Jurkat, Clone E6-1 (cell line): ENCODE data around the gene SLC8A1. TPM values are rescaled to one million over a fixed set of nuclear protein-coding genes. Genes with fewer than 3 reads are reported as not detected.

Experiments
- DNase-seq: peaks from one replicate; pipeline ENCODE4 v3.0.0-alpha.2; 2011; ENCODE audit warnings: low read depth, low spot score
- H3K4me3 ChIP-seq: 2 replicates; pipeline ENCODE4 v1.5.1; 2011; ENCODE audit warnings: mild to moderate bottlenecking, low read length, control low read depth, moderate library complexity
- polyA plus RNA-seq: library from polyadenylated mRNA; unstranded; fragments of >200 nt; gene quantifications from one replicate; pipeline ENCODE4 v1.2.1, GENCODE V29; 2012; ENCODE audit warnings: missing spikeins; ENCODE audit not compliant: insufficient read length, insufficient read depth

Gene SLC8A1
- polyA plus RNA-seq: not detected

DNA sequence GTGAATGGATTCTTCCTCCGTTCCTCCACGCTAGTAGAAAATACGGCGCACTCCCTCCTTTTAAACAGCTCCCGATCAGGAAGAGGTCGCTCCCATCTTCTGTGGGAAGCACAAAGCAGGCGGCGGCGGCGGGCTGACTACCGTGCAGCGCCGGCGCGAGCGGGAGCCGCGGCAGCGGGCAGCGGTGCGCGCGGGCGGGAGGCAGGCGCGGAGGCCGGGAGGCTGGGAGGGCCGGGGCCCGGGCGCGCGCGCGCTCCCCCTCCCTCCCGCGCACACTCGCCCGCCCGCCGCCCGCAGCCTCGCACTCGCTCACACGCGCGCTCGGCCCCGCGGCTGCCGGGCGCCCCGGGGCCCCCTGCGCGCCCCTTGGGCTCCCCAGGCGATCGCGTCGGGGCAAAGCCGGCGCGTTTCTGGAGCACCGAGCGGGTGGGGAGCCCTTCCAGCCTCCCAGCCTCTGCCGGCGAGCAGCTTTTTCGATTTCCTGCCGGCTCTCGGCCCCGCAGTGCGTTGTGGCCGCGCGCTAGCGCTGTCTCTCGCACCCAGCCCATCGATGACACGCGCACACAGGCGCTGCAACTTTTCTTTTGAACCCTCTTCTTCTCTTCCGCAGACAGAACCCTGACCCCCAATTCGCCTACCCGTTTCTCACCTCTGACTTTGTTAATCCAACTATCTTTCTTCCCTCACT, at the start of gene SLC8A1:
Gene SLC8A1, minus strand, starts transcription at position 173 of the 688 bp plus-strand sequence.
- DNase-seq: no peak
- H3K4me3 ChIP-seq: no peak within 1 kb of the TSS

DNA sequence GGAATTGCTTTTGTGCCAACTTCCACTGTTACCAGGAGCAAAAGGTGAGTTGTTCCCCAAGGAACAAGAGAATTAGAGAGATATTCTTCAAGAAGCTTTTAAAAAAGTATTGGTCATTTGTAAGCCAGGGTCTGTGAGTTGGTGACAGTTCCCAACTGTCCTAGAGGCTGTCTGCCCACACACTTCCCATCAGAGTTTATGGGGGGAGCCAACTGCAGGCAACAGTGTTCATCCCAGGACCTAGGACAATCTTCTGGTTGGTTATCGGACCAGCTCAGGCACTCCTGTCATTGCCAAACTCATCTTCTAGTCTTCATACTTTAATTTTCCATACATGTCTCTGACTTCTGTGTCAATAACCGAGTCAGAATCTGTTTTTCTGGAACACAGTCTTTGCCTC, 47.5 kb upstream of the SLC8A1 start:
- H3K4me3 ChIP-seq: no peak overlapping the region

DNA sequence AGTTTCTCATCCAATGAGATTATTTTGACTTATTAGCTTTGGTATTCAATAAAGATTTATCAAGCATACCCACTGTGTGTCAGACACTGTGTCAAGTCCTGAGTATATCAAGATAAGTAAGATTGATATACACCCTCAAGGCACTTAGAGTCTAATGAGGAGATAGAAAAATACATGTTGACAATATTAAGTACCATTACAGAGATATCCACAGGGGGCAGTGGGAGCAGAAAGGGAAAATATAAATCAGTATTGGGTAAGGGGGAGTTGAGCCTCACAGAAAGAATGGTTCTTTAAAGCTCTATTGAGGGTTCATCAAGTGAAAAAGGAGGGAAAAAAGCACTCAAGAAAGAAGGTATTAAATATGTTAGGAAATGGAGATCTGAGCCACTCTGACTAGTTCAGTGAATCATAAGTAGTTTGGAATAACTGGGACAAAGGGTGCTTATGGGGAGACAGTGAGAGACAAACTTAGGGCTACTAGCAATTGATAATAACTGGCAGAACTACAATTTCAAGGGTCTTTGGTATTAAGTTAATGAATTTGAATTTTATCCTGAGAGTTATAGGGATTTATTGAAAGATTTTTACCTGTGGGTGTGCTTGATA, 45.5 kb upstream of the SLC8A1 start:
- DNase-seq: no peak
- no peak overlapping the region for H3K4me3 ChIP-seq

More for the DNA sequence above, 47.5 kb upstream of the SLC8A1 start:
- no peak for DNase-seq

DNA sequence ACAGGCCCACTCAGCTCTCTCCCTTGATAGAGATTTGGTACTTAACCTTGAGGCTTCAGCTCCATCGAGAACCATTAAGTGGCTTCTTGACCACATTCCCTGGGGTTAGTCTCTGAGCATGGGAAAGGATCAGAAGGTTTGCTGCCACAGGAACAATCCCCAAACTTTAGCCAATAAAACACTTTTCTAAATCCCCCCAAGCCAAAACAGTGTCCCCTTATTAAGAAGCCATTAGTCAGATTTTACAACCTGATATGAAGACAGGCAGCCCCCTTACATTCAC, 37.7 kb upstream of the SLC8A1 start:
- no peak for DNase-seq
- no peak overlapping the region for H3K4me3 ChIP-seq

DNA sequence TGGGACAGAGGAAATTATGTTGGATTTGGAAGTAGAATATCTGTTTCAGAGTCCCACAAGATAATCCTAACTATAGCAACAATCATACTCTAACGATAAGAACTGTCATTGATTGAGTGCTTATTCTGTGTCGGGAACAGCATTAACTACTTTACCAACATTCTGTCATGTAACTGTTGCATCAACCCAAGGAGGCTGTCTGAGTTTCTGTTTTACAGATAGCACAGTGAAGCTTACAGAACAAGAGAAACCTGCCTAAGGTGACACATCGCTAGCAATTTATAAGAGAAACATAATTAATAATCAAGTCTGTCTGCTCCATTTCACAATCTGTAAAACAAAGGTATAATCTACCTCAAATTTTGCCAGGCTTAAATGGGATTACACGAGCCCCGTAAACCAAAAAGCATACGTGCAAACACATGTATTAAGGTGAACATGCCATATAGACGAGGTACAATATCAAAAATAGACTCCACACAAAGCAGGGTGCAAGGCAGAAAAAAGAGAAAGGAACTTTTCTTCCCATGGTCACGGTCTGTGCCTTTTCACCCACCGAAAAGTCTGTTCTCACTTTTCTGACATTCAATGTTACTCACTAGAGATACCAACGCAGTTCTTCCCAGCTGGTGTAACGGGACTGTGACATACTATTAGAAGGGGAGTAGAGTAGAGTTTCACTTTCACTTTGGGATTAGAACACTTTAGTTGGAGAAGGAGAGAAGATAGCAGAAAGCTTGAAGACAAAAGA, 37.2 kb upstream of the SLC8A1 start:
- no peak overlapping the region for H3K4me3 ChIP-seq
- no peak for DNase-seq

DNA sequence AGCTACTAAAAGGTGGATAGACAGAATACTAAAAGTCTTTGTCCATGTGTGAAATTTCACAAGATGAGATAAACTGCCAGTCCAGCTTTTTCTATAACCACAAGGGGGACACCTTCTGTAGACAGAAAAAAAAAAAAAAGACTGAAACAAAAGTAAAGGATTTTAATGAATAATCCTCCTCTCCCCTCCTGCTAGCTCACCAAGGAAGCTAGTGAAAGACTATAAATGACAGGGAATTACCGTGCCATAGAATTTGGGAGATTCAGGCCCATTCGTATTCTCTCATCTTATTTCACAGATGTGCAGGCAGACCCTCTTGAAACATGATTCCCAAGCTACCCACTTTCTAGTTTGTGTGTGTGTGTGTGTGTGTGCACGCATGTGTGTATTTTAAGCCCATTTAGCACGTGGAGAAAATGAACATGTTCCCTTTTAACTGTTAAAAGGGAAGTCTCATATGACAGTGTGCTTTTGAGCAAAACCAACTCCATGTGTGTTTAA, 36.3 kb upstream of the SLC8A1 start:
- no peak for DNase-seq
- no peak overlapping the region for H3K4me3 ChIP-seq

DNA sequence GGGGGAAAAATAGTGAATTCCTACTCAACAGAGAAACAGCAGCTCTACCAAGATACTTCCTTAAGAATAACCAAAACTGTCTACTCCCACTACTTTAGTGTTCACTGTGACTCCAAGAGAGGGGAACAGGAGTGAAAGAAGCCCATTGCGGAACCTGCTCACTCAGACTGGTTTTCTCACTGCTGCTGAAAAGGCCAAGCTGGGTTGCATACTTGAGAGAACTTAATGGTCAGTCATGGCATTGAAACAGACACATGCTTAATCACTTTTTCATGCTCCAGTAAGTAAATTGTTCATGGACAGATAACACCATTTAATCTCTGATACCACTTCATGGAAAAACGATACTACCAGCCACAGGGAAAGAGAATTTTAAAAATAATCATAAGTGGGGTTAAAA, 35.7 kb upstream of the SLC8A1 start:
- DNase-seq: no peak
- H3K4me3 ChIP-seq: no peak overlapping the region

DNA sequence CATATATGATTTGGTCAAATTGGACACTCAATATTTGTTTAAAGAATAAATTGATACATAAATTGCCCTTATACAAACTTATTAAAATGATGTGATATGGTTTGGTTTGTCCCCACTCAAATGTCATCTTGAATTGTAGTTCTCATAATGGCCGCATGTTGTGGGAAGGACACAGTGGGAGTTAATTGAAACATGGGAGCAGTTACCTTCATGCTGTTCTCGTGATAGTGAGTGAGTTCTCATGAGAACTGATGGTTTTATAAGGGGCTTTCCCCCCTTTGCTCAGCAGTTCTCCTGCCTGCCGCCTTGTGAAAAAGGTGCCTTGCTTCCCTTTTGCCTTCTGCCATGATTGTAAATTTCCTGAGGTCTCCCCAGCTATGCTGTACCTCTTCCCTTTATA, 34.0 kb upstream of the SLC8A1 start:
- DNase-seq: no peak

DNA sequence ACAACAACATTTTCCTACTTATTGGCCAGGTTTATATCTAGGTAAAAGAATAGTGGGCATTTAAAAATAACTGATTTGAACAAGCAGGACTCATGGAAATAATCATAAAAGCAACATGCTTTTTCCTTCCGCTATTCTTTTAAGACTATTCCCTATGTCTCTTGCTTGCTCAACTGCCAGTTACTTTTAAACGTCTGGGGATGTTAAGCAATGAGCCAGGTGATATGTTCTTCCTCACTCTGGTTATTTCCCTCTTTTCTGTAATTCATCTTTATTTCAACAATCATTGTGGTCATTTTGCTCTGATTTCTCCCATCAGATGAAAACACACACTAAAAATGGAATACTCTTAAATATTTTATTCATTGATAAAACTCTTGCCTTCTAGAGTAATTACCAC, 33.4 kb upstream of the SLC8A1 start:
- no peak overlapping the region for H3K4me3 ChIP-seq
- no peak for DNase-seq

More for the DNA sequence above, 34.0 kb upstream of the SLC8A1 start:
- H3K4me3 ChIP-seq: no peak overlapping the region

DNA sequence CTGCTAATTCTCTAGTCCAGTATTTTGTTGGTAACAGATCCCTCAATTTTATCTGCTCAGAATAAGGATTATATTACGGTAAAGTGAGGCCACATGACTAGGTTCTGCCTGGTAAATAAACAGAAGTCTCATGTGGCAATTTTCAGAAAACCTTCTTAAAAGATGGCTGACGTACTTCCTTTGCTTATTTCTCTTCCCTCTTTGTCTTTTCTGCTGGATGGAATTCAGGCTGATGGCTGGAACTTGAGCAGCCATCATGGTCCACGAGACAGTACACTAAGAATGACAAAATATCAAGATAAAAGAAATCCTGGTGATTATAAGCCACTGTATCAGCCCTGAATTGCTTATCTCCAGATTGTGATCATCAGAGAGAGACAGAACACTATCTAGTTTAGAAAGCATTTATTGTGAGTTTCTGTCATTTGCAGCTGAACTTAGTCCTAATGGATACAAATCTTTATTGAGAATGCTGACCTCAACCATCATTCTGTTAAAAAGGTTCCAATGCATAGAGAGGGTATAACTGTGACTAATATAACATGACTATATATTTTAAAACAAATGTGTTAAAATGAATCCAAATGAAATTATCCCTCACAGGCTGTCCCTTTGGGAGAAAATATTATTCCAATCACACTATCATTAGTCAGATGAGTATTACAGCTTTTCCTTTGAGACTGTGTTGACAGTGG, 31.8 kb upstream of the SLC8A1 start:
- H3K4me3 ChIP-seq: no peak overlapping the region
- no peak for DNase-seq

DNA sequence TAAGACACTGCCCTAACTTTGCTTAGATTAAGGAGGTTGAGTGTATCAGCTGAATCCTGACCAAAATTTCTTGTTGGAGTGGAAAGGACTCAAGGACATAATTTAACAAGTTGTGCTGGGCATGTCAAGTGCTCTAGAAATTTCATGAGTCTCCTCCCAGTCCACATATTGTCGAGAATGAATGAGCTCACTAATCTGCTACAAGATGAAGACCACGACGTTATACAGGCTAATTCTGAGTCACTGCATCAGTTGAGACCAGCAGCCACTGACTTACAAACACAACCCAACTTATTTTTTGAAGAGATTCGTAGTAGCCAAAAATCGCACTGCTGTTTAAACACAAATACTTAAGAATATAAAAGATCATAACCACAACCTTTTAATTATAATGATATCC, 28.7 kb upstream of the SLC8A1 start:
- DNase-seq: no peak
- H3K4me3 ChIP-seq: no peak overlapping the region

DNA sequence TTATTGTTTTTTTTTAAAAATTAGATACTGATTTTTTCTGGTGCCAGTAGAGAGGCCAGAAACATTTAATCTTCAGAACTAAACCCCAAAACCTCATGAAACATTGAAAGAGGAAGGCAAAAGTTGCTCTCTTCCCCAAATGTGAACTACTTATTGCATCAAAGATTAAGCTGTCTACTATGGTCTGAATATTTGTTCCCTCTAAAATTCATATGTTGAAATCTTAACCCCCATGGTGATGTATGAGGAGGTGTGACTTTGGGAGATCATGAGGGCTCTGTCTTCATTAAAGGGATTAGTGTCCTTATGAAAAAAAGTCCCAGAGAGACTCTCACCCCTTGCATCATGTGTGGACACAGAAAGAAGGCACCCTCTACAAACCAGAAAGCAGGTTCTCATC, 28.2 kb upstream of the SLC8A1 start:
- H3K4me3 ChIP-seq: no peak overlapping the region
- no peak for DNase-seq

DNA sequence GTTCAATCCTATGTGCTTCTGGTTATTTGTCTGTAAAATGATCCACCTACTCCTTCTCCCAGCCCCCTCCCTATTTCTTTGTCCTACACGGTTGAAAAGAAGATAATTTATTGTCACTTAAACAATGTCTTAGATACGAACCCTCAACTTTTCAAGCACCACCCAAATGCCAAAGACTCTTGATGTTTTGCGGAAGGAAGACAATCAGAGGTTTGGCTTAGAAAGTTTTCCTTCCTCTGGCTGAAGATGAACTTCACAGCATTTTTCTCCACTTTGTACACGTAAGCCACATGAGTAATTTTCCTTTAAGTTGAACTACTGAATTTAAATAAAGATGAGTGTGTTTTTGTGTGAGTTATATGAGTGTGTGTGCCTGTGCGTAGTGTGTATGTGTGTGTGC, 25.5 kb upstream of the SLC8A1 start:
- DNase-seq: no peak
- H3K4me3 ChIP-seq: no peak overlapping the region

DNA sequence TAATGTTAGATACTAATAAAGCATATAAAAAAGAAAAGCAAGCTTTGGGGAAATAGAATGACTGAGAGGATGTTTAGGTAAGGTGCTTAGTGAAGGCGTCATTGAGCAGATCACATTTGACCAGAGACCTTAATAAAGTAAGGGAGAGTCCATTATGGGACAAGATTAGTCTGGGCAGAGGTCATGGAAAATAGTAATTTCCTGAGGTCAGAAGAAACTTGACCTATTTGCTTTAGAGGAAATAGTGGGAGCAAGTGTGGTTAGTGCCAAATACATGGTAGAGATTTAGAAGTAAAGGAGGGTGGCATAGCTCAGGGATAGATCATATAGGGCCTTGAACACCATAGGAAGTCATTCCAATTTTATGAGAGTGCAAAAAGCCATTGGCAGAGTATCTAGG, 24.5 kb upstream of the SLC8A1 start:
- no peak for DNase-seq
- H3K4me3 ChIP-seq: no peak overlapping the region

DNA sequence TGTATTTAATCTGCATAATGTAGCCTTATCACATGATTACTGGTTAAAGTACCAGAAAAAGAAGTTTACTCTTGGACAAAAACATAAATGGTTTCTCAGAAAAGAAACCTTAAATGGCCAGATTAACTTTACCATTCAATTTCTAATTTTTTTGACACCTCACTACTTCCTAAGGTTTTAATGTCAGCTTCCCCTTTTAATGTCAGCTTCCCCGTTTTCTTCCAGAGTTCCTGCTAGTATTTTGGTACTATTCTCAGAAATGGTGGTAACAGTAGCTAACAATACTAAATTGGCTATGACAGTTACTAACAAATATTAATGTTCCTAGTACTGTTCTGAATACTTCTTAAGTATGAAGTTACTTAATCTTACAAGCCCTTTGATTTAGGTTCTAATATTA, 22.4 kb upstream of the SLC8A1 start:
- DNase-seq: no peak
- H3K4me3 ChIP-seq: no peak overlapping the region

DNA sequence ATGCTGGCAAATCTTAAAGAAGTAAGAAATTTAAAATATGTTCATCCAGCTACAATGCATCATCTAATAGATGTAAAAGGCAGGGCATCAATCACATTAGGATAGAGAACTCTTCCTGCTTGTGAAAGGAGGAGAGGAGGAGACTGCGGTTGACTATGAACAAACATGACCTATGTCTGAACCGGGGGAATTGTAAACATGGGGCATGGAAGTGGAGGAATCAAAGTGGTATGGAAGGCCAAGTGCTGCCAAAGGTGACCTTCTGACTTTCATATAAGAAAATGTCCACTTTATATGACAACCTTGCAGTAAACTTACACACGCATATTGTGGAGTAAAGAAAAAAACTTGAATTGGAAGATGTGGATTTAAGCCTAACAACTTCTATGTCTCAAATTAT, 20.0 kb upstream of the SLC8A1 start:
- DNase-seq: no peak
- no peak overlapping the region for H3K4me3 ChIP-seq

DNA sequence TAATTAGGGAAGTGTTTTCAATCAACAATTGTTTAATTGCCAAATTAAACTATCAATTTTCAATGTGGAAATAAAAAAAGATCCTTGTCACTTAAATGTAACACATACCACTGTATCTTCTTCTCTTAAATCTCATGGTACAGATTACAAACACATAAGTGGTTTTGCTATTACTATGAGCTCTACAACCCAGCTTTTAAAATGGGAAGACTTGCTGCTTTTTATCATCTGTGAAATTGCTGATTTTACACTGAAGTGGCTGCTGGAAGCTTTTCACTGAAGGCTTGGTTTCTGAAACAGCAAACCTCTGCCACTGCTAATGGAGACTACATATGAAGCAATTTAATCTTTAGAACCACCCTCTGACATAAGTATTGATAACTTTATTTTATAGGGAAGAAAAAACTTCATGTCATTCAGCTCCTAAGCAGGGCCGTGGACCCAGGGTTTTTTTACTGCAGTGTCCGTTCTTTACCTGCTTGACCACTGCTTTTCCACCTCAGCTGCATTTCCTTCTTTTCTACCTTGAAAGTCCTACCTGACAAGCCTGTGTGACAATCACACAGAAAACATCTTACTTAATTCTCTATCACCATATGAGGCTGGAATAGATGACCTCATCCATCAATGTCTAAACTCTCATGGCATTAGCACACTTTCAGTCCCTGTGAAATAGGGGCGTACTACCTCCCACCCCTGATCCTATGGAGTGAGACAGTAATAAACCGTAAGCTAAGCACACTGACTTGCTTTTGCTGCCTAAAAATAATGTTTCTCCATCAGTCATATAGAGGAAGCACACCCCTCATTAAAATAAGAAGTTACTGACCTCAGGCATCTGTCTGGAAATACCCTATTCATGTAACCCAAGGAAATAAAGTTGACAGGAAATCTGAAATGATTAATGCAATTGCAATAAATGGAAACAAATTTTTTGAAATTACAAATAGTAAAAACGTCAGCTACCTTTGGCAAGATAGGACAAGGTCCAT, 19.2 kb upstream of the SLC8A1 start:
- no peak for DNase-seq
- no peak overlapping the region for H3K4me3 ChIP-seq

DNA sequence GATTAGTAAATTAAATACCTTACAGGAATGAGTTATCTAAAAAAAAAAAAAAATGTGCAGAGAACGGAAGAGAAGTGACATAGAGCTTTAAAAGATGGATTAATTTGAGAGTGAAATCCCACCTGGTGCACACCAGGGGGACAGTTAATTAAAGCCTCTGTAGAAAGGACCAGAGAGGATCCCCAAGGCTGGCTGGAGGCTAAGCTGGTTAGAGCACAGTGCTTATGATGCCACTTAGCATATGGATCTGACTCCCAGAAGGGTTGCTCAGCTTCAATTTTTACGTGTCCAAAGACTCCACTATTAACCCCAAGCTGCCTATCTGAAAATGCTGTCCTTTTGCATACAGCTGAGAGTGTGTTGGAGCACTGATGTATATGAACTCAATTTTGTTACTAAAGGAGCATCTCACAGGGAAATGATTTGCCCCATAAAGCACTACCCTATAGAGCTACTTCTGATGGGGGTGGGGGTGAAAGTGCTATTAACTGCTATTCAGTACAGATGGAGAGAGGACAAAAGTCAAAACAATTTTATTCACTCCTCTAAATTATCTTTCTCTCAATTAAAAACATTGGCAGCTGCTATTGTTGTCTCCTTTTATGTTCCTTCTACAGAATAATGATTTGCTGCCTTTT, 15.2 kb upstream of the SLC8A1 start:
- DNase-seq: no peak
- no peak overlapping the region for H3K4me3 ChIP-seq
